GM21526 (cell line): ENCODE measurements around the gene PANX1.

ENCODE experiments used
- ATAC-seq: cut with Tn5 transposase; IDR thresholded peaks from one replicate; pipeline ENCODE4 v1.9.1; 2021; ENCODE audit warnings: moderate library complexity; ENCODE audit not compliant: unreplicated experiment, low FRiP score

PANX1 gene

GRCh38 chr11:94128291-94128745 lies 323 bp upstream of the PANX1 start:
- ATAC-seq = peak; percentile 26

- no peak for ATAC-seq
Observed at GRCh38 chr11:94129512-94130297, 1.1 kb downstream of the PANX1 start.

- ATAC-seq = no peak
Observed at GRCh38 chr11:94130298-94131046, 1.8 kb downstream of the PANX1 start.

GRCh38 chr11:94131047-94131717 lies 2.5 kb downstream of the PANX1 start:
- ATAC-seq = no peak

GRCh38 chr11:94131718-94132115 lies 3.1 kb downstream of the PANX1 start:
- no peak for ATAC-seq

- ATAC-seq = no peak
Observed at GRCh38 chr11:94132152-94132558, 3.5 kb downstream of the PANX1 start.

GRCh38 chr11:94132823-94133408 lies 4.3 kb downstream of the PANX1 start:
- no peak for ATAC-seq

- no peak for ATAC-seq
Observed at GRCh38 chr11:94133752-94134151, 5.1 kb downstream of the PANX1 start.

GRCh38 chr11:94134651-94135512 lies 6.2 kb downstream of the PANX1 start:
- no peak for ATAC-seq

GRCh38 chr11:94139416-94139815 lies 10.8 kb downstream of the PANX1 start:
- no peak for ATAC-seq

GRCh38 chr11:94140154-94140655 lies 11.6 kb downstream of the PANX1 start:
- ATAC-seq = no peak

GRCh38 chr11:94141511-94142307 lies 13.1 kb downstream of the PANX1 start:
- ATAC-seq = no peak

- no peak for ATAC-seq
Observed at GRCh38 chr11:94142308-94143281, 14.0 kb downstream of the PANX1 start.

GRCh38 chr11:94144216-94144615 lies 15.6 kb downstream of the PANX1 start:
- no peak for ATAC-seq

GRCh38 chr11:94144664-94145063 lies 16.0 kb downstream of the PANX1 start:
- no peak for ATAC-seq

GRCh38 chr11:94145431-94145830 lies 16.8 kb downstream of the PANX1 start:
- no peak for ATAC-seq

- no peak for ATAC-seq
Observed at GRCh38 chr11:94145916-94146315, 17.3 kb downstream of the PANX1 start.

GRCh38 chr11:94147433-94147845 lies 18.8 kb downstream of the PANX1 start:
- no peak for ATAC-seq
